Esophagus (tissue), 2 donors: Measurements from ENCODE around the gene IL18. TPM values are rescaled to one million over a fixed set of nuclear protein-coding genes. Genes with fewer than 3 reads are reported as not detected.
"Not testable (repeated sequence)": the region's sequence is repeated elsewhere in the genome, so short reads cannot be mapped to it uniquely, and the experiment has no call there.

Experiments
- H3K27ac ChIP-seq, 2 donors: one replicate each; pipeline ENCODE4 v1.5.1; 2013; ENCODE audit warnings: low read depth in 2 of 2, mild to moderate bottlenecking in 2 of 2, inconsistent platforms in 1 of 2, low read length in 1 of 2, moderate library complexity in 1 of 2
- H3K27me3 ChIP-seq, 2 donors: one replicate each; pipeline ENCODE4 v1.6.1; 2013; ENCODE audit warnings: low read length in 2 of 2, control low read depth in 1 of 2, mild to moderate bottlenecking in 1 of 2; ENCODE audit not compliant: insufficient read depth in 2 of 2, control insufficient read depth in 1 of 2
- H3K36me3 ChIP-seq, 2 donors: one replicate each; pipeline ENCODE4 v1.6.1; 2013; ENCODE audit warnings: low read length in 1 of 2; ENCODE audit not compliant: control insufficient read depth in 2 of 2, insufficient read depth in 2 of 2
- H3K4me1 ChIP-seq, 2 donors: one replicate each; pipeline ENCODE4 v1.6.1; 2013; ENCODE audit warnings: low read length in 1 of 2; ENCODE audit not compliant: control insufficient read depth in 2 of 2, insufficient read depth in 2 of 2
- H3K4me3 ChIP-seq, 2 donors: one replicate each; pipeline ENCODE4 v1.5.1; 2013; ENCODE audit warnings: low read length in 2 of 2, mild to moderate bottlenecking in 2 of 2, low read depth in 1 of 2, moderate library complexity in 1 of 2
- H3K9me3 ChIP-seq, 2 donors: one replicate each; pipeline ENCODE4 v1.6.1; 2013; ENCODE audit warnings: mild to moderate bottlenecking in 2 of 2, low read depth in 1 of 2, low read length in 1 of 2, moderate library complexity in 1 of 2; ENCODE audit not compliant: control insufficient read depth in 2 of 2, insufficient read depth in 1 of 2
- WGBS, 2 donors: extraction: QIAGEN DNeasy Blood & Tissue Kit; methylation state at CpG; one replicate each; pipeline ENCODE4 v1.1.7; 2013; 5-methylcytosine and 5-hydroxymethylcytosine counted together
- polyA plus RNA-seq, 2 donors: library from polyadenylated mRNA; stranded (reverse); fragments of 200-250 nt; gene quantifications; one replicate each; pipeline ENCODE4 v1.2.3, GENCODE V29; 2013
- donor health status: healthy with polysubstance abuse.
- donor health status: Bipolar disorder and iron deficiency.

IL18 gene
- polyA plus RNA-seq, 2 donors = 140 to 289 TPM

- WGBS, 2 donors = 66 to 70% methylated on average over 11 of the region's 11 CpGs
- peak overlapping the region; percentile 65 to 78 for H3K27ac ChIP-seq
- not testable (repeated sequence) for H3K36me3 ChIP-seq, H3K4me3 ChIP-seq, H3K4me1 ChIP-seq, H3K27me3 ChIP-seq, H3K9me3 ChIP-seq
These were observed 31.2 kb upstream of the IL18 start for GRCh38 chr11:112195113-112195512.

DNA sequence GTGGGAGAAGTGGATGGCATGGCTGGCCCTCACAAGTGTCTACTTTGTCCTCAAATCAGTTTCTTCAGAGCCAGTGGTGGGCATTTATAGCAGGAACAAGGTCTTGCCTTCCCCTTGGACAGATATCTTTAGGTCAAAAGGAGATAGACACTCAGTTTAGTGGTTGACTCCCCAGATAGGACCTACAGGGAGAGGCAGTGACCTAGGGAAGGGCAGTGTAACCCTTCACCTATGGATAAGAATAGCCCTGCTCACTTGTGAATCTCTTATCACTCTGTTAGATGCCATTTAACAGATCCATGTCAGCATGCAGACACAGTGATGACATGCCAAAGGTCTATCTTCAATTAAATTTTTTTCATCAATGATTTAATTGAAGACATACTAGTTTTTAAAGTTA lies 22.4 kb upstream of the IL18 start:
- Histone ChIP-seq H3K27ac (no peak overlapping the region), H3K36me3 (no peaks in the 10 kb centered on the region), H3K4me1 (no peaks in the 10 kb centered on the region), H3K9me3 (no peaks in the 10 kb centered on the region), H3K4me3 (no peak overlapping the region), H3K27me3 (no peaks in the 10 kb centered on the region)

DNA sequence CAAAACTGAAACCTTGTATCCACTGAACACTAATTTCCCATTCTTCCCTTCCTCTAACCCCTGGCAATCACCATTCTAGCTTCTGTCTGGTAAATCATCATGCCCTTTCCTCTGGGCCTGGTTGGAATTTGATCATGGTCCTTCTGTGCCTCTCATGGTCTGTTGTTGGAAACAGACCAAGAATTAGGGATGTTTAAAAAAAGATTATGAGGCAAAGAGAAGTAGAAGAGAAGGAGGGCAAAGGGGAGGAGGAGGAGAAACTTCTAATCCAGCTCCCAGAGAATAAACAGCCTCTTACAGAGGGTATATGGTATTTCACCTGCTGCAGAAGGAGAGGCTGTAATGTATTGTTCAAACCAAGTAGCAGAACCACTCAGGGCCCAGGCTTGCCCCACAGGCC lies 22.0 kb upstream of the IL18 start:
- no peaks in the 10 kb centered on the region for H3K9me3 ChIP-seq
- H3K36me3 ChIP-seq = no peaks in the 10 kb centered on the region
- no peak overlapping the region for H3K27ac ChIP-seq
- no peaks in the 10 kb centered on the region for H3K4me1 ChIP-seq
- H3K27me3 ChIP-seq = no peaks in the 10 kb centered on the region
- no peak overlapping the region for H3K4me3 ChIP-seq

- Histone ChIP-seq H3K27ac (no peak overlapping the region), H3K27me3 (no peaks in the 10 kb centered on the region), H3K4me3 (no peak overlapping the region), H3K9me3 (no peaks in the 10 kb centered on the region), H3K4me1 (no peaks in the 10 kb centered on the region), H3K36me3 (no peaks in the 10 kb centered on the region)
- 71 to 83% methylated on average over 1 of the region's 1 CpG for WGBS, 2 donors
These were observed 19.0 kb upstream of the IL18 start for GRCh38 chr11:112182867-112183266.

DNA sequence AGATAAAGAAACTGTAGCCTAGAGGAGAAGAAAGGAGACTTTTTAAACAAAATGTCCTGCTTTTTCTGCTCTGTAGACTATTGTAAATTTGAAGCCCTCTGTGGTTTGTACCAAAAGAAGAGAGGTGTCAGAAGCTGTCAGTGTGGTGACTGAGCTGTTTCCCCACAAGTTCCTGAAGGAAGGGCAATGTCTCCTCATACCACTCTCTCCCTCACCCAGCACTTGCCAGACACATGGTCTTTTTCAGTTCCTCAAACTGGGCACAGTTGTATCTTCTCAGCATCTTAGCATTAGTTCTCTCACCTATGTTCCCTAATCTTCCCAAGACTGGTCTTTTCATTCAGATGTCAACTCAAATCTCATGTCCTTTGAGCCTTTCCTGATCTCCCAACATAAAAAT lies 15.7 kb upstream of the IL18 start:
- H3K4me3 ChIP-seq = no peak overlapping the region
- no peaks in the 10 kb centered on the region for H3K27me3 ChIP-seq
- no peaks in the 10 kb centered on the region for H3K36me3 ChIP-seq
- H3K9me3 ChIP-seq = no peaks in the 10 kb centered on the region
- no peaks in the 10 kb centered on the region for H3K4me1 ChIP-seq
- no peak overlapping the region for H3K27ac ChIP-seq

DNA sequence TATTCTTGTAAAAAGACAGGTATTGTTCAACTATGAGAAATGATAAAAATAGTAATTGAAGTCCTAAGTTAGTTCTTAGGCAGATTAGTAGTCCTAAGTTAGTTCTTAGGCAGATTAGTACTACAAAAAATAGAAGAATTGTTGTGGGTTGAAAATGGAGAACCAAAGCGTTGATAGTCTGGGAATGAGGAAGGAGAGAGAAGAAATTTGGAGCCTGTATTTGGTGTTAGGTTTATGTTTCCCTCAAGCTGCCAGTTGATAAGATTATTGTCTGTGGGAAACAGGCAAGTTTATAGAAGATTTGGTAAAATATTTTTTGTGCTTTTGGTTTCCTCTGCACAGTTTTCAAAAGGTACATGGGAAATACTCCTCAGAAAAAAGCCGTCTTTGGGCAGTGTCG lies 15.0 kb upstream of the IL18 start:
- 75 to 81% methylated on average over 3 of the region's 3 CpGs for WGBS, 2 donors

GRCh38 chr11:112178428-112178827 lies 14.5 kb upstream of the IL18 start:
- H3K9me3 ChIP-seq = no peaks in the 10 kb centered on the region
- H3K27me3 ChIP-seq = no peaks in the 10 kb centered on the region
- no peaks in the 10 kb centered on the region for H3K36me3 ChIP-seq
- no peaks in the 10 kb centered on the region for H3K4me1 ChIP-seq
- 93 to 96% methylated on average over 1 of the region's 1 CpG for WGBS, 2 donors
- H3K27ac ChIP-seq = no peak overlapping the region
- H3K4me3 ChIP-seq = no peak overlapping the region

More for the DNA sequence above, 15.0 kb upstream of the IL18 start:
- H3K27ac ChIP-seq = no peak overlapping the region
- H3K4me3 ChIP-seq = no peak overlapping the region
- H3K9me3 ChIP-seq = no peaks in the 10 kb centered on the region
- no peaks in the 10 kb centered on the region for H3K4me1 ChIP-seq
- H3K36me3 ChIP-seq = no peaks in the 10 kb centered on the region
- no peaks in the 10 kb centered on the region for H3K27me3 ChIP-seq

DNA sequence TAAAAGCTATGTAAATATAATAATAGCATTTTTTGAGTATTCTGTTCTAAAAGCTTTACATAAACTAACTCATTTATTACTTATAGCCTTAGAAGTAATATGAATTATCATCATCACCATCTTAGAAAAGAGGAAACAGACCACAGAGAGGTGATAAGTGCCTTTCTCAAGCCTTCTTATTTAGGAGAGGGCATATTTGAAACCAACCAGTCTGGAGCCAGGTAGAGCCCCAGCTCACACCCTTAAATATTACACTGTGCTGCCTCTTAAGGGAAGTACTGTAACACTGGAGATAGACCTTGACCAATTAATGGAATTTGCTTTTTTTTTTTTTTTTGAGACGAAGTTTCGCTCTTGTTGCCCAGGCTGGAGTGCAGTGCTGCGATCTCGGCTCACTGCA lies 13.7 kb upstream of the IL18 start:
- Histone ChIP-seq H3K36me3 (no peaks in the 10 kb centered on the region), H3K27ac (no peak overlapping the region), H3K9me3 (no peaks in the 10 kb centered on the region), H3K4me3 (peak overlapping the region in 1 of 2 donors; percentile 33), H3K27me3 (no peaks in the 10 kb centered on the region), H3K4me1 (no peaks in the 10 kb centered on the region)
- 89% methylated on average over 4 of the region's 4 CpGs for whole genome bisulfite sequencing, 2 donors

- 82 to 91% methylated on average over 1 of the region's 1 CpG for WGBS, 2 donors
- H3K9me3 ChIP-seq = no peaks in the 10 kb centered on the region
- H3K27ac ChIP-seq = no peak overlapping the region
- peak overlapping the region in 1 of 2 donors; percentile 35 for H3K4me3 ChIP-seq
- no peaks in the 10 kb centered on the region for H3K27me3 ChIP-seq
- no peaks in the 10 kb centered on the region for H3K4me1 ChIP-seq
- no peaks in the 10 kb centered on the region for H3K36me3 ChIP-seq
These were observed 12.2 kb upstream of the IL18 start for GRCh38 chr11:112176077-112176476.

DNA sequence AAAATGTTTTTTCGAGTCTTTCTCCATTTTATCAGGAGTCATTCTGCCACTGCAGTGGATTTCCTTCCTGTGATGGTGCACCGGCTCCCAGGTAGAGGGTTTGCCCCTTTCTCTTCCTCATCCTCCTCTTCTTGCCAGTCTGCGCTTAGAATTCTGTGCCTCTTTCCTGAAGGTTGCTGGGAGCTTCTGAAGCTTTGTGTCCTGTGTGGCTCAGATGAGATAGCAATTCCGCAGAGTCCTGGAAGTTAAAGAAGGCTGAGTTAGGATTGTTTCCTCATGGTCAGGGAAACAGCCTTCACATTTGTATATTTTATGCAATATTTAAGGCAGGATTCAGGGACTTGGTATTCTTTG lies 11.7 kb upstream of the IL18 start:
- no peaks in the 10 kb centered on the region for H3K36me3 ChIP-seq
- WGBS, 2 donors = 13 to 18% methylated on average over 4 of the region's 4 CpGs
- H3K9me3 ChIP-seq = no peaks in the 10 kb centered on the region
- no peaks in the 10 kb centered on the region for H3K4me1 ChIP-seq
- no peaks in the 10 kb centered on the region for H3K27me3 ChIP-seq
- peak overlapping the region; percentile 35 to 41 for H3K4me3 ChIP-seq
- peak overlapping the region; percentile 29 to 74 for H3K27ac ChIP-seq
